H9 (cell line): ENCODE data around the gene FSTL4. TPM values are rescaled to one million over a fixed set of nuclear protein-coding genes. Genes with fewer than 3 reads are reported as not detected.

Experiments
- DNase-seq: peaks from one replicate; pipeline ENCODE4 v3.0.0-alpha.2; 2017
- H2AFZ ChIP-seq: one replicate; pipeline ENCODE4 v1.6.1; 2013; ENCODE audit warnings: mild to moderate bottlenecking, low read length, control low read depth, moderate library complexity
- H2AK5ac ChIP-seq: 2 replicates; pipeline ENCODE4 v1.6.1; 2013; ENCODE audit warnings: low read length, control low read depth, mixed read lengths; ENCODE audit not compliant: insufficient read length
- H2BK120ac ChIP-seq: one replicate; pipeline ENCODE4 v1.6.1; 2013; ENCODE audit warnings: low read depth, mild to moderate bottlenecking, low read length, control low read depth, inconsistent platforms; ENCODE audit not compliant: poor library complexity, severe bottlenecking
- H2BK12ac ChIP-seq: 2 replicates; pipeline ENCODE4 v1.6.1; 2013; ENCODE audit warnings: low read length, control low read depth, mixed read lengths, low read depth; ENCODE audit not compliant: insufficient read length
- H2BK15ac ChIP-seq: 2 replicates; pipeline ENCODE4 v1.6.1; 2013; ENCODE audit warnings: low read depth, low read length, control low read depth
- H2BK20ac ChIP-seq: one replicate; pipeline ENCODE4 v1.6.1; 2013; ENCODE audit warnings: low read depth, mild to moderate bottlenecking, low read length, control low read depth, inconsistent platforms; ENCODE audit not compliant: poor library complexity, severe bottlenecking
- H2BK5ac ChIP-seq: 2 replicates; pipeline ENCODE4 v1.6.1; 2013; ENCODE audit warnings: low read length, control low read depth, mixed read lengths; ENCODE audit not compliant: insufficient read length
- H3K14ac ChIP-seq: 2 replicates; pipeline ENCODE4 v1.6.1; 2013; ENCODE audit warnings: low read length, control low read depth; ENCODE audit not compliant: insufficient read depth
- H3K18ac ChIP-seq: 2 replicates; pipeline ENCODE4 v1.6.1; 2013; ENCODE audit warnings: low read depth, mild to moderate bottlenecking, mixed read lengths, low read length, control low read depth; ENCODE audit not compliant: insufficient read length
- H3K23ac ChIP-seq: 2 replicates; pipeline ENCODE4 v1.6.1; 2013; ENCODE audit warnings: low read length, control low read depth, mixed read lengths, low read depth; ENCODE audit not compliant: insufficient read length
- H3K23me2 ChIP-seq: 2 replicates; pipeline ENCODE4 v1.6.1; 2013; ENCODE audit warnings: low read depth, mild to moderate bottlenecking, mixed read lengths, low read length, control low read depth; ENCODE audit not compliant: insufficient read length, poor library complexity, severe bottlenecking
- H3K27ac ChIP-seq: 2 replicates; pipeline ENCODE4 v1.5.1; 2013; ENCODE audit warnings: low read length, control low read depth, mixed read lengths, low read depth; ENCODE audit not compliant: insufficient read length
- H3K27me3 ChIP-seq: 2 replicates; pipeline ENCODE4 v1.6.1; 2013; ENCODE audit warnings: low read length, control low read depth, inconsistent platforms; ENCODE audit not compliant: insufficient read depth
- H3K4ac ChIP-seq: 2 replicates; pipeline ENCODE4 v1.6.1; 2013; ENCODE audit warnings: low read depth, mild to moderate bottlenecking, control low read depth, inconsistent platforms, low read length, moderate library complexity
- H3K4me1 ChIP-seq: 2 replicates; pipeline ENCODE4 v1.6.1; 2013; ENCODE audit warnings: low read length, control low read depth, inconsistent platforms; ENCODE audit not compliant: insufficient read depth
- H3K4me2 ChIP-seq: 2 replicates; pipeline ENCODE4 v1.6.1; 2013; ENCODE audit warnings: low read length, control low read depth, mixed read lengths; ENCODE audit not compliant: insufficient read length, insufficient read depth
- H3K56ac ChIP-seq: 2 replicates; pipeline ENCODE4 v1.6.1; 2013; ENCODE audit warnings: low read depth, mild to moderate bottlenecking, mixed read lengths, low read length, control low read depth; ENCODE audit not compliant: insufficient read length
- H3K79me1 ChIP-seq: 2 replicates; pipeline ENCODE4 v1.6.1; 2013; ENCODE audit warnings: low read depth, mild to moderate bottlenecking, moderate library complexity, low read length, control low read depth, inconsistent platforms; ENCODE audit not compliant: insufficient read depth, poor library complexity, severe bottlenecking
- H3K79me2 ChIP-seq: 2 replicates; pipeline ENCODE4 v1.6.1; 2013; ENCODE audit warnings: low read length, control low read depth, inconsistent platforms; ENCODE audit not compliant: insufficient read depth
- H3K9ac ChIP-seq: 2 replicates; pipeline ENCODE4 v1.6.1; 2013; ENCODE audit warnings: low read length, control low read depth, mixed read lengths; ENCODE audit not compliant: insufficient read length; ENCODE audit errors: extremely low read depth
- H3K9me3 ChIP-seq: one replicate; pipeline ENCODE4 v1.6.1; 2013; ENCODE audit warnings: low read depth, low read length, inconsistent platforms; ENCODE audit not compliant: control insufficient read depth
- H3T11ph ChIP-seq: one replicate; pipeline ENCODE4 v1.6.1; 2013; ENCODE audit warnings: mild to moderate bottlenecking, low read length, control low read depth, inconsistent platforms
- H4K20me1 ChIP-seq: one replicate; pipeline ENCODE4 v1.6.1; 2013; ENCODE audit not compliant: control insufficient read depth, insufficient read length, insufficient read depth
- H4K5ac ChIP-seq: 2 replicates; pipeline ENCODE4 v1.6.1; 2013; ENCODE audit warnings: low read depth, mild to moderate bottlenecking, mixed read lengths, low read length, control low read depth; ENCODE audit not compliant: insufficient read length
- H4K8ac ChIP-seq: replicated peaks from 2 replicates; pipeline ENCODE4 v1.6.1; 2013; ENCODE audit warnings: low read length, control low read depth, mixed read lengths, low read depth; ENCODE audit not compliant: insufficient read length
- H4K91ac ChIP-seq: 2 replicates; pipeline ENCODE4 v1.6.1; 2013; ENCODE audit warnings: low read depth, mild to moderate bottlenecking, moderate library complexity, mixed read lengths, low read length, control low read depth; ENCODE audit not compliant: insufficient read length
- H3K27ac Mint-ChIP-seq, 3 experiments: 2 replicates in 2 of 3; 3 replicates in 1 of 3; pipeline ENCODE4 v1.8.0; 2020 to 2021; ENCODE audit warnings: mixed read lengths in 3 of 3, mild to moderate bottlenecking in 1 of 3, moderate library complexity in 1 of 3
- H3K27me3 Mint-ChIP-seq: 2 replicates; pipeline ENCODE4 v1.8.0; 2021; ENCODE audit warnings: low read depth, mild to moderate bottlenecking, moderate library complexity, mixed read lengths
- H3K36me3 Mint-ChIP-seq, 3 experiments: 2 replicates in 2 of 3; 3 replicates in 1 of 3; pipeline ENCODE4 v1.8.0; 2020 to 2021; ENCODE audit warnings: low read depth in 3 of 3, mixed read lengths in 3 of 3; ENCODE audit not compliant: insufficient read depth in 1 of 3
- H3K4me1 Mint-ChIP-seq, 2 experiments: 2 replicates each; pipeline ENCODE4 v1.8.0; 2020; ENCODE audit warnings: mixed read lengths in 2 of 2
- H3K4me3 Mint-ChIP-seq, 2 experiments: 2 replicates in 1 of 2; 3 replicates in 1 of 2; pipeline ENCODE4 v1.8.0; 2020 to 2021; ENCODE audit warnings: mild to moderate bottlenecking in 2 of 2, mixed read lengths in 2 of 2, moderate library complexity in 1 of 2
- H3K9me3 Mint-ChIP-seq, 2 experiments: 2 replicates in 1 of 2; 3 replicates in 1 of 2; pipeline ENCODE4 v1.8.0; 2020; ENCODE audit warnings: mild to moderate bottlenecking in 2 of 2, mixed read lengths in 2 of 2, moderate library complexity in 1 of 2
- WGBS: extraction: QIAGEN DNeasy Blood & Tissue Kit; methylation state at CpG from one replicate; pipeline ENCODE4 v1.1.7; 2013; ENCODE audit warnings: missing lambda C conversion rate, low lambda C conversion rate, mixed read lengths; ENCODE audit not compliant: insufficient read length; ENCODE audit errors: extremely low coverage; 5-methylcytosine and 5-hydroxymethylcytosine counted together
- total RNA-seq: library from RNA; stranded (reverse); gene quantifications from 2 replicates; pipeline ENCODE4 v1.2.1, GENCODE V29; 2021
- TF ChIP-seq, protein P1 (sequence below): fragments of 200-600 bp; sonication (generic); conservative IDR thresholded peaks from 3 replicates; pipeline ENCODE4 v1.8.0; 2021; ENCODE audit warnings: antibody characterized with exemption, mild to moderate bottlenecking

FSTL4 gene
- total RNA-seq, 1 experiment from 2014 or later, result 5.7 TPM

GRCh38 chr5:133356396-133356983 is 255.9 kb downstream of the FSTL4 start:
- H3K18ac ChIP-seq, result no peak overlapping the region
- no peaks in the 10 kb centered on the region for H3K23me2 ChIP-seq
- no peaks in the 10 kb centered on the region for H3K79me2 ChIP-seq
- H2AK5ac ChIP-seq, result no peak overlapping the region
- H3K4me1 ChIP-seq, result peaks cover 4% of the 10 kb centered on the region; the same call in 1 of the 2 replicates
- no peak overlapping the region for H4K91ac ChIP-seq
- no CpG with 5 or more reads among the region's 5 CpGs for WGBS
- no peaks in the 10 kb centered on the region; the same call in 1 of the 2 replicates for H3K27me3 Mint-ChIP-seq
- no peak overlapping the region for H3K27ac ChIP-seq
- no peak overlapping the region for H2BK5ac ChIP-seq
- H3K4me3 Mint-ChIP-seq, result no peak overlapping the region
- H4K5ac ChIP-seq, result no peak overlapping the region
- no peak overlapping the region for H2BK120ac ChIP-seq
- H3K27ac Mint-ChIP-seq, result peak overlapping the region in 1 of 3 experiments; percentile 25; a peak in 1 of 7 replicates
- TF ChIP-seq, protein P1, sequence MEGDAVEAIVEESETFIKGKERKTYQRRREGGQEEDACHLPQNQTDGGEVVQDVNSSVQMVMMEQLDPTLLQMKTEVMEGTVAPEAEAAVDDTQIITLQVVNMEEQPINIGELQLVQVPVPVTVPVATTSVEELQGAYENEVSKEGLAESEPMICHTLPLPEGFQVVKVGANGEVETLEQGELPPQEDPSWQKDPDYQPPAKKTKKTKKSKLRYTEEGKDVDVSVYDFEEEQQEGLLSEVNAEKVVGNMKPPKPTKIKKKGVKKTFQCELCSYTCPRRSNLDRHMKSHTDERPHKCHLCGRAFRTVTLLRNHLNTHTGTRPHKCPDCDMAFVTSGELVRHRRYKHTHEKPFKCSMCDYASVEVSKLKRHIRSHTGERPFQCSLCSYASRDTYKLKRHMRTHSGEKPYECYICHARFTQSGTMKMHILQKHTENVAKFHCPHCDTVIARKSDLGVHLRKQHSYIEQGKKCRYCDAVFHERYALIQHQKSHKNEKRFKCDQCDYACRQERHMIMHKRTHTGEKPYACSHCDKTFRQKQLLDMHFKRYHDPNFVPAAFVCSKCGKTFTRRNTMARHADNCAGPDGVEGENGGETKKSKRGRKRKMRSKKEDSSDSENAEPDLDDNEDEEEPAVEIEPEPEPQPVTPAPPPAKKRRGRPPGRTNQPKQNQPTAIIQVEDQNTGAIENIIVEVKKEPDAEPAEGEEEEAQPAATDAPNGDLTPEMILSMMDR, result no peak
- no peak for DNase-seq
- H3K4me2 ChIP-seq, result no peak overlapping the region
- no peaks in the 10 kb centered on the region for H3K27me3 ChIP-seq
- no peak overlapping the region for H3T11ph ChIP-seq
- H3K4me1 Mint-ChIP-seq, result peaks cover 26 to 29% of the 10 kb centered on the region in 2 experiments
- no peak overlapping the region for H4K8ac ChIP-seq
- H2BK20ac ChIP-seq, result no peak overlapping the region
- H3K9me3 ChIP-seq, result no peaks in the 10 kb centered on the region
- no peaks in the 10 kb centered on the region for H4K20me1 ChIP-seq
- H2BK15ac ChIP-seq, result no peak overlapping the region
- H3K56ac ChIP-seq, result no peak overlapping the region
- H2AFZ ChIP-seq, result no peak overlapping the region
- no peak overlapping the region for H2BK12ac ChIP-seq
- no peak overlapping the region for H3K23ac ChIP-seq
- no peaks in the 10 kb centered on the region for H3K79me1 ChIP-seq
- no peaks in the 10 kb centered on the region; a peak in 1 of 5 replicates for H3K9me3 Mint-ChIP-seq
- H3K4ac ChIP-seq, result no peak overlapping the region
- no peak overlapping the region for H3K14ac ChIP-seq
- H3K9ac ChIP-seq, result no peak overlapping the region
- H3K36me3 Mint-ChIP-seq, result no peaks in the 10 kb centered on the region
